Measurements from ENCODE around the gene ACTR1B. TPM values are rescaled to one million over a fixed set of nuclear protein-coding genes. Genes with fewer than 3 reads are reported as not detected.

The ACTR1B gene
- total RNA-seq, 2 experiments from 2014 or later = 68.2 to 71.2 TPM

DNA sequence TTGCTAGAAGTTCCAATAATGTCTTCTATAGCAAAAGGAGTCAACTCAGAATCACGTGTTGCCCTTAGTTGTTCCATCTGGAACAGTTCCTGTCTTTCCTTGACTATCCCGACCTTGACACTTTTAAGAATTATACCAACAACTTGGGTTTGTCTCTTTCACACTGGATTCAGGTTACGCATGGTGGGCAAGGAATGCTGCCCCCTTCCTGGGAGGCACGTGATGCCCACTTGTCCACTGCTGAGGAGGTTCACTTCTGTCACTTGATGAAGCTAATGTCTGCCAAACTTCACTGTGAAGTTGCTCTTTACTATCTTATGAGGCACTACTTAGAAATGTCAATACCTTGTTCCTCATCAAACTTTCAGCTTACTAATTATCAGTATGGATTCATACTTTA, 12.7 kb downstream of the ACTR1B start:
- Histone ChIP-seq H3K79me2 (ENCODE audit: insufficient read depth, low read depth, low read length) (peaks cover 15% of the 10 kb centered on the region), H4K20me1 (ENCODE audit: insufficient read depth, low read length) (no peaks in the 10 kb centered on the region), H3K9me3 (ENCODE audit: low read length) (no peaks in the 10 kb centered on the region), H3K27ac (ENCODE audit: low read depth, low read length, poor library complexity, severe bottlenecking) (no peak overlapping the region), H3K4me1 (ENCODE audit: insufficient read depth, low read length, poor library complexity, severe bottlenecking) (peaks cover 11% of the 10 kb centered on the region), H3K9me2 (ENCODE audit: insufficient read depth, low read length) (no peaks in the 10 kb centered on the region), H3K36me3 (ENCODE audit: insufficient read depth, low read length) (peaks cover 60% of the 10 kb centered on the region), H2AFZ (ENCODE audit: low read length) (no peak overlapping the region), H3K4me3 (ENCODE audit: low read depth, low read length, poor library complexity, severe bottlenecking) (no peak overlapping the region), H3K4me2 (ENCODE audit: low read length) (no peak overlapping the region)
- TF ChIP-seq EZH2phosphoT487 (IDR thresholded peaks at IDR 0.05; ENCODE audit: borderline replicate concordance, low read depth, low read length) = no peak
- TF ChIP-seq, protein P1, sequence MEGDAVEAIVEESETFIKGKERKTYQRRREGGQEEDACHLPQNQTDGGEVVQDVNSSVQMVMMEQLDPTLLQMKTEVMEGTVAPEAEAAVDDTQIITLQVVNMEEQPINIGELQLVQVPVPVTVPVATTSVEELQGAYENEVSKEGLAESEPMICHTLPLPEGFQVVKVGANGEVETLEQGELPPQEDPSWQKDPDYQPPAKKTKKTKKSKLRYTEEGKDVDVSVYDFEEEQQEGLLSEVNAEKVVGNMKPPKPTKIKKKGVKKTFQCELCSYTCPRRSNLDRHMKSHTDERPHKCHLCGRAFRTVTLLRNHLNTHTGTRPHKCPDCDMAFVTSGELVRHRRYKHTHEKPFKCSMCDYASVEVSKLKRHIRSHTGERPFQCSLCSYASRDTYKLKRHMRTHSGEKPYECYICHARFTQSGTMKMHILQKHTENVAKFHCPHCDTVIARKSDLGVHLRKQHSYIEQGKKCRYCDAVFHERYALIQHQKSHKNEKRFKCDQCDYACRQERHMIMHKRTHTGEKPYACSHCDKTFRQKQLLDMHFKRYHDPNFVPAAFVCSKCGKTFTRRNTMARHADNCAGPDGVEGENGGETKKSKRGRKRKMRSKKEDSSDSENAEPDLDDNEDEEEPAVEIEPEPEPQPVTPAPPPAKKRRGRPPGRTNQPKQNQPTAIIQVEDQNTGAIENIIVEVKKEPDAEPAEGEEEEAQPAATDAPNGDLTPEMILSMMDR (conservative IDR thresholded peaks at IDR 0.05; ENCODE audit: low read length) = no peak
- intact Hi-C loops (cut with micrococcal nuclease; ENCODE audit: unreplicated experiment) = no loop called here
- no TSS peak for BruUV-seq (replicated peaks)
- POLR2A ChIA-PET = interaction anchor here (0.6 kb wide), 1 partner anchor 47 kb away, joined by 3 read pairs; no protein-coding TSS in a partner anchor
- CTCF ChIA-PET (ENCODE audit: unreplicated experiment) = no interaction called here
- no peak for DNase-seq (ENCODE audit: low spot score)

- no peak overlapping the region for H3K27ac ChIP-seq (ENCODE audit: low read depth, low read length, poor library complexity, severe bottlenecking)
- peaks cover 43% of the 10 kb centered on the region for H3K36me3 ChIP-seq (ENCODE audit: insufficient read depth, low read length)
- intact Hi-C loops (cut with micrococcal nuclease; ENCODE audit: unreplicated experiment) = no loop called here
- peaks cover 16% of the 10 kb centered on the region for H3K79me2 ChIP-seq (ENCODE audit: insufficient read depth, low read depth, low read length)
- H4K20me1 ChIP-seq (ENCODE audit: insufficient read depth, low read length) = no peaks in the 10 kb centered on the region
- POLR2A ChIA-PET = interaction anchor here (4.2 kb wide), 1 partner anchor 17 kb away, joined by 44 read pairs; the partner anchor contains the start of gene ACTR1B
- no peak overlapping the region for H2AFZ ChIP-seq (ENCODE audit: low read length)
- H3K4me3 ChIP-seq (ENCODE audit: low read depth, low read length, poor library complexity, severe bottlenecking) = peak overlapping the region; percentile 88
- H3K9me2 ChIP-seq (ENCODE audit: insufficient read depth, low read length) = no peaks in the 10 kb centered on the region
- BruUV-seq (replicated peaks) = no TSS peak
- H3K4me2 ChIP-seq (ENCODE audit: low read length) = peak overlapping the region; percentile 62
- peaks cover 20% of the 10 kb centered on the region for H3K4me1 ChIP-seq (ENCODE audit: insufficient read depth, low read length, poor library complexity, severe bottlenecking)
- CTCF ChIA-PET (ENCODE audit: unreplicated experiment) = interaction anchor here (1.7 kb wide), 1 partner anchor 15 kb away, joined by 7 read pairs; no protein-coding TSS in a partner anchor
- H3K9me3 ChIP-seq (ENCODE audit: low read length) = no peaks in the 10 kb centered on the region
- DNase-seq (ENCODE audit: low spot score) = no peak
- no peak for TF ChIP-seq EZH2phosphoT487 (IDR thresholded peaks at IDR 0.05; ENCODE audit: borderline replicate concordance, low read depth, low read length)
- TF ChIP-seq, protein P1 (conservative IDR thresholded peaks at IDR 0.05; ENCODE audit: low read length) = no peak
Observed at GRCh38 chr2:97646977-97647376, 16.9 kb downstream of the ACTR1B start.

Measured in OCI-LY7 (cell line).